ENCODE data around the gene ADAMTS8. TPM values are rescaled to one million over a fixed set of nuclear protein-coding genes. Genes with fewer than 3 reads are reported as not detected.

Gene ADAMTS8
- total RNA-seq, 1 donor from 2014 or later = 2.8 TPM

GRCh38 chr11:130394615-130395014 lies 33.8 kb downstream of the ADAMTS8 start:
- no peak for DNase-seq

- DNase-seq = no peak
These were observed 36.7 kb downstream of the ADAMTS8 start for GRCh38 chr11:130391711-130392110.

GRCh38 chr11:130390071-130390758 lies 38.2 kb downstream of the ADAMTS8 start:
- peak; percentile 66 for DNase-seq

GRCh38 chr11:130389335-130389935 lies 39.0 kb downstream of the ADAMTS8 start:
- no peak for DNase-seq

- DNase-seq = no peak
These were observed 39.7 kb downstream of the ADAMTS8 start for GRCh38 chr11:130388607-130389205.

- no peak for DNase-seq
These were observed 42.4 kb downstream of the ADAMTS8 start for GRCh38 chr11:130386056-130386455.

- no peak for DNase-seq
These were observed 44.8 kb downstream of the ADAMTS8 start for GRCh38 chr11:130383344-130384211.

- no peak for DNase-seq
These were observed 47.1 kb downstream of the ADAMTS8 start for GRCh38 chr11:130381317-130381716.

- no peak for DNase-seq
These were observed 47.6 kb downstream of the ADAMTS8 start for GRCh38 chr11:130380778-130381177.

- DNase-seq = no peak
These were observed 49.1 kb downstream of the ADAMTS8 start for GRCh38 chr11:130379276-130379675.

GRCh38 chr11:130370845-130371590 lies 57.4 kb downstream of the ADAMTS8 start:
- DNase-seq = no peak

GRCh38 chr11:130369713-130370112 lies 58.7 kb downstream of the ADAMTS8 start:
- DNase-seq = no peak

GRCh38 chr11:130369141-130369691 lies 59.2 kb downstream of the ADAMTS8 start:
- DNase-seq = peak; percentile 36

GRCh38 chr11:130359419-130359818 lies 69.0 kb downstream of the ADAMTS8 start:
- no peak for DNase-seq

- no peak for DNase-seq
These were observed 70.0 kb downstream of the ADAMTS8 start for GRCh38 chr11:130358398-130358797.

Other genes with a start within 250 kb of the ADAMTS8 start
- gene ZBTB44, start 113.7 kb downstream of the ADAMTS8 start, total RNA-seq = 180 TPM
- gene ADAMTS15, start 20.0 kb upstream of the ADAMTS8 start, total RNA-seq = 4.7 TPM

All from occipital lobe (tissue), 2 donors.